Renal pelvis (tissue), 4 donors: Measurements from ENCODE around the gene CACNB4. TPM values are rescaled to one million over a fixed set of nuclear protein-coding genes. Genes with fewer than 3 reads are reported as not detected.

Source experiments
- DNase-seq: peaks from one replicate; pipeline ENCODE4 v3.0.0-alpha.2; 2013
- polyA plus RNA-seq, 3 donors: library from polyadenylated mRNA; unstranded; fragments of 120-200 nt; gene quantifications; one replicate each; pipeline ENCODE4 v1.2.1, GENCODE V29; 2013; ENCODE audit not compliant: insufficient read length in 3 of 3

Gene CACNB4
- polyA plus RNA-seq, 3 donors: 9.5 to 14.4 (median 13.3) TPM

GRCh38 chr2:151979694-151980093 lies 119.2 kb downstream of the CACNB4 start:
- DNase-seq: no peak

GRCh38 chr2:151978709-151979108 lies 120.1 kb downstream of the CACNB4 start:
- DNase-seq: no peak

GRCh38 chr2:151977631-151978030 lies 121.2 kb downstream of the CACNB4 start:
- DNase-seq: no peak

- no peak for DNase-seq
Observed at GRCh38 chr2:151976945-151977353, 121.9 kb downstream of the CACNB4 start.

- no peak for DNase-seq
Observed at GRCh38 chr2:151975460-151976414, 123.1 kb downstream of the CACNB4 start.

GRCh38 chr2:151974988-151975387 lies 123.9 kb downstream of the CACNB4 start:
- no peak for DNase-seq

GRCh38 chr2:151973901-151974199 lies 125.0 kb downstream of the CACNB4 start:
- no peak for DNase-seq

- no peak for DNase-seq
Observed at GRCh38 chr2:151973013-151973900, 125.6 kb downstream of the CACNB4 start.

GRCh38 chr2:151972241-151973012 lies 126.4 kb downstream of the CACNB4 start:
- DNase-seq: no peak

GRCh38 chr2:151971301-151972051 lies 127.4 kb downstream of the CACNB4 start:
- DNase-seq: no peak

- no peak for DNase-seq
Observed at GRCh38 chr2:151968770-151969470, 129.9 kb downstream of the CACNB4 start.

GRCh38 chr2:151967829-151968722 lies 130.8 kb downstream of the CACNB4 start:
- no peak for DNase-seq

GRCh38 chr2:151965884-151966283 lies 133.0 kb downstream of the CACNB4 start:
- no peak for DNase-seq

GRCh38 chr2:151961558-151961957 lies 137.3 kb downstream of the CACNB4 start:
- no peak for DNase-seq

- DNase-seq: no peak
Observed at GRCh38 chr2:151959238-151959637, 139.6 kb downstream of the CACNB4 start.

GRCh38 chr2:151953467-151953866 lies 145.4 kb downstream of the CACNB4 start:
- DNase-seq: no peak

- DNase-seq: no peak
Observed at GRCh38 chr2:151952691-151953456, 146.0 kb downstream of the CACNB4 start.

GRCh38 chr2:151947813-151948165 lies 151.1 kb downstream of the CACNB4 start:
- DNase-seq: no peak
